Sigmoid colon (tissue), 4 donors: Measurements from ENCODE around the gene ADH4.

ENCODE experiments used
- CTCF ChIP-seq, 4 experiments: fragments of 450-650 bp in 3 of 4; fragments of 200-600 bp in 1 of 4; IDR thresholded peaks; one replicate each; pipeline ENCODE4 v1.5.1; 2016 to 2019; ENCODE audit warnings: antibody characterized with exemption in 4 of 4, mild to moderate bottlenecking in 3 of 4, moderate library complexity in 2 of 4
- EP300 ChIP-seq, 4 donors: sonication (generic); formaldehyde crosslinking; IDR thresholded peaks; one replicate each; pipeline ENCODE4 v1.6.1; 2017; ENCODE audit warnings: antibody characterized with exemption in 4 of 4
- POLR2A ChIP-seq, 2 donors: fragments of 450-650 bp; IDR thresholded peaks; one replicate each; pipeline ENCODE4 v1.6.1; 2016; ENCODE audit warnings: antibody characterized with exemption in 2 of 2, mild to moderate bottlenecking in 2 of 2, moderate library complexity in 2 of 2
- POLR2AphosphoS5 ChIP-seq, 4 donors: sonication (generic); formaldehyde crosslinking; IDR thresholded peaks; one replicate each; pipeline ENCODE4 v1.6.1; 2017; ENCODE audit warnings: antibody characterized with exemption in 4 of 4

- TF ChIP-seq POLR2AphosphoS5 (IDR thresholded peaks at IDR 0.05), result no peak
- TF ChIP-seq CTCF (IDR thresholded peaks at IDR 0.05), result no peak
- no peak for TF ChIP-seq POLR2A (IDR thresholded peaks at IDR 0.05)
- TF ChIP-seq EP300 (IDR thresholded peaks at IDR 0.05), result no peak
Observed at GRCh38 chr4:99179178-99179577, 35.1 kb upstream of the ADH4 start.
